Peyer's patch (tissue), 4 donors: ENCODE measurements around the gene TNFRSF21. TPM values are rescaled to one million over a fixed set of nuclear protein-coding genes. Genes with fewer than 3 reads are reported as not detected.
"Not testable (repeated sequence)": the region's sequence is repeated elsewhere in the genome, so short reads cannot be mapped to it uniquely, and the experiment has no call there.

Source experiments
- DNase-seq, 3 donors: peaks; one replicate each; pipeline ENCODE4 v3.0.0-alpha.2; 2017 to 2019
- H3K27ac ChIP-seq, 4 donors: fragments of 200-600 bp; sonication (generic); one replicate each; pipeline ENCODE4 v1.5.1; 2016 to 2019
- H3K27me3 ChIP-seq, 2 donors: fragments of 200-600 bp; sonication (generic); one replicate each; pipeline ENCODE4 v1.5.1; 2019
- H3K36me3 ChIP-seq, 3 donors: fragments of 200-600 bp; sonication (generic); one replicate each; pipeline ENCODE4 v1.5.1; 2016 to 2019
- H3K4me1 ChIP-seq, 4 donors: fragments of 200-600 bp; sonication (generic); one replicate each; pipeline ENCODE4 v1.5.1; 2016 to 2019
- H3K4me3 ChIP-seq, 4 donors: fragments of 200-600 bp; sonication (generic); 1 replicate in 3 of 4; 2 replicates in 1 of 4; pipeline ENCODE4 v1.5.1; 2016 to 2019; ENCODE audit warnings: mild to moderate bottlenecking in 1 of 4
- H3K9me3 ChIP-seq, 4 donors: fragments of 200-600 bp; sonication (generic); one replicate each; pipeline ENCODE4 v1.5.1; 2016 to 2019; ENCODE audit warnings: mild to moderate bottlenecking in 1 of 4
- POLR2A ChIP-seq, 2 donors: fragments of 450-650 bp; IDR thresholded peaks; one replicate each; pipeline ENCODE4 v1.5.1; 2017; ENCODE audit warnings: antibody characterized with exemption in 2 of 2, mild to moderate bottlenecking in 2 of 2, moderate library complexity in 2 of 2
- total RNA-seq, 4 donors: library from RNA; depleted of rRNA; stranded (reverse); fragments of >200 nt; gene quantifications; one replicate each; pipeline ENCODE4 v1.1.0, GENCODE V29; 2016
- TF ChIP-seq, protein P1 (sequence below), 6 experiments: fragments of 450-650 bp in 4 of 6; fragments of 200-600 bp in 2 of 6; sonication (generic) in 1 of 6; IDR thresholded peaks; one replicate each; pipeline ENCODE4 v1.5.1; 2017 to 2019; ENCODE audit warnings: antibody characterized with exemption in 6 of 6, mild to moderate bottlenecking in 3 of 6, moderate library complexity in 1 of 6

TNFRSF21 gene
- total RNA-seq, 4 donors from 2014 or later = 9.1 to 53.4 (median 46.1) TPM

DNA sequence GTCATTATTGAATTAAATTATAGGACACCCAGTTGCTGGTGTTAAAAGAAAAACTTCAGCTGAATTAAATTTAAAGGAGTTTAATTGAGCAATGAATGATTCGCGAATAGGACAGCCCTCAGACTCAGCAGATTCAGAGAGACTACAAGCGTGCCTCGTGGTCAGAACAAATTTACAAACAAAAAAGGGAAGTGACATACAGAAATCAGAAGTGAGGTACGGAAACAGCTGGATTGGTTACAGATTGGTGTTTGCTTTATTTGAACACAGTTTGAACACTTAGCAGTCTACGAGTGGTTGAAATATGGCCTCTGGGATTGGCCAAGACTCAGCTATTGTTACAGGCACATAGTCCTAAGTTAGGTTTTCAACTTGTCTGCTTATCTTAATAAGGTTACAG is 25.8 kb upstream of the TNFRSF21 start:
- H3K27ac ChIP-seq = no peak overlapping the region
- TF ChIP-seq, protein P1, sequence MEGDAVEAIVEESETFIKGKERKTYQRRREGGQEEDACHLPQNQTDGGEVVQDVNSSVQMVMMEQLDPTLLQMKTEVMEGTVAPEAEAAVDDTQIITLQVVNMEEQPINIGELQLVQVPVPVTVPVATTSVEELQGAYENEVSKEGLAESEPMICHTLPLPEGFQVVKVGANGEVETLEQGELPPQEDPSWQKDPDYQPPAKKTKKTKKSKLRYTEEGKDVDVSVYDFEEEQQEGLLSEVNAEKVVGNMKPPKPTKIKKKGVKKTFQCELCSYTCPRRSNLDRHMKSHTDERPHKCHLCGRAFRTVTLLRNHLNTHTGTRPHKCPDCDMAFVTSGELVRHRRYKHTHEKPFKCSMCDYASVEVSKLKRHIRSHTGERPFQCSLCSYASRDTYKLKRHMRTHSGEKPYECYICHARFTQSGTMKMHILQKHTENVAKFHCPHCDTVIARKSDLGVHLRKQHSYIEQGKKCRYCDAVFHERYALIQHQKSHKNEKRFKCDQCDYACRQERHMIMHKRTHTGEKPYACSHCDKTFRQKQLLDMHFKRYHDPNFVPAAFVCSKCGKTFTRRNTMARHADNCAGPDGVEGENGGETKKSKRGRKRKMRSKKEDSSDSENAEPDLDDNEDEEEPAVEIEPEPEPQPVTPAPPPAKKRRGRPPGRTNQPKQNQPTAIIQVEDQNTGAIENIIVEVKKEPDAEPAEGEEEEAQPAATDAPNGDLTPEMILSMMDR (IDR thresholded peaks at IDR 0.05) = no peak
- TF ChIP-seq POLR2A (IDR thresholded peaks at IDR 0.05) = no peak
- no peaks in the 10 kb centered on the region for H3K9me3 ChIP-seq
- no peak overlapping the region for H3K4me3 ChIP-seq
- H3K27me3 ChIP-seq = no peaks in the 10 kb centered on the region
- no peak for DNase-seq
- H3K4me1 ChIP-seq = no peaks in the 10 kb centered on the region
- no peaks in the 10 kb centered on the region for H3K36me3 ChIP-seq

GRCh38 chr6:47334334-47334733 is 24.6 kb upstream of the TNFRSF21 start:
- no peaks in the 10 kb centered on the region for H3K4me1 ChIP-seq
- TF ChIP-seq, protein P1 (IDR thresholded peaks at IDR 0.05) = no peak
- H3K27me3 ChIP-seq = no peaks in the 10 kb centered on the region
- no peaks in the 10 kb centered on the region for H3K36me3 ChIP-seq
- no peak overlapping the region for H3K4me3 ChIP-seq
- no peaks in the 10 kb centered on the region for H3K9me3 ChIP-seq
- no peak for DNase-seq
- no peak overlapping the region for H3K27ac ChIP-seq

DNA sequence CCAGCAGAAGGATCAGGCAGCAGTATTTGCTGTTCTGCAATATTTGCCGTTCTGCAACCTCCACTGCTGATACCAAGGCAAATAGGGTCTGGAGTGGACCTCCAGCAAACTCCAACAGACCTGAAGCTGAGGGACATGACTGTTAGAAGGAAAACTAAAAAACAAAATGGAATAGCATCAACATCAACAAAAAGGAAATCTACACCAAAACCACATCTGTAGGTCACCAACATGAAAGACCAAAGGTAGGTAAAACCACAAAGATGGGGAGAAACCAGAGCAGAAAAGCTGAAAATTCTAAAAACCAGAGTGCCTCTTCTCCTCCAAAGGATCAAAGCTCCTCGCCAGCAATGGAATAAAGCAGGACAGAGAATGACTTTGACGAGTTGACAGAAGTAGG is 18.9 kb upstream of the TNFRSF21 start:
- H3K36me3 ChIP-seq, H3K9me3 ChIP-seq, H3K4me1 ChIP-seq, H3K4me3 ChIP-seq, H3K27ac ChIP-seq, H3K27me3 ChIP-seq, DNase-seq: not testable (repeated sequence)

- not testable (repeated sequence) for H3K27me3 ChIP-seq, H3K36me3 ChIP-seq, H3K4me1 ChIP-seq, H3K27ac ChIP-seq, H3K4me3 ChIP-seq, DNase-seq, H3K9me3 ChIP-seq
Measured at GRCh38 chr6:47328139-47328538, 18.4 kb upstream of the TNFRSF21 start.

- TF ChIP-seq, protein P1 (IDR thresholded peaks at IDR 0.05) = no peak
- TF ChIP-seq POLR2A (IDR thresholded peaks at IDR 0.05) = no peak
- no peaks in the 10 kb centered on the region for H3K36me3 ChIP-seq
- H3K27me3 ChIP-seq = no peaks in the 10 kb centered on the region
- no peak overlapping the region for H3K27ac ChIP-seq
- no peak for DNase-seq
- no peak overlapping the region for H3K4me3 ChIP-seq
- no peaks in the 10 kb centered on the region for H3K4me1 ChIP-seq
- no peaks in the 10 kb centered on the region for H3K9me3 ChIP-seq
Measured at GRCh38 chr6:47323887-47324286, 14.2 kb upstream of the TNFRSF21 start.

- TF ChIP-seq, protein P1 (IDR thresholded peaks at IDR 0.05) = no peak
- no peak for TF ChIP-seq POLR2A (IDR thresholded peaks at IDR 0.05)
- Histone ChIP-seq H3K36me3 (no peaks in the 10 kb centered on the region), H3K4me1 (no peaks in the 10 kb centered on the region), H3K27ac (no peak overlapping the region), H3K27me3 (no peaks in the 10 kb centered on the region), H3K4me3 (no peak overlapping the region), H3K9me3 (no peaks in the 10 kb centered on the region)
- DNase-seq = no peak
Measured at GRCh38 chr6:47323321-47323720, 13.6 kb upstream of the TNFRSF21 start.

GRCh38 chr6:47321577-47321976 is 11.9 kb upstream of the TNFRSF21 start:
- Histone ChIP-seq H3K4me1 (peaks cover 0 to 3% (median 0%) of the 10 kb centered on the region in 4 donors), H3K27me3 (no peaks in the 10 kb centered on the region), H3K9me3 (peaks cover 0 to 3% (median 0%) of the 10 kb centered on the region in 4 donors), H3K27ac (no peak overlapping the region), H3K36me3 (no peaks in the 10 kb centered on the region), H3K4me3 (no peak overlapping the region)
- TF ChIP-seq, protein P1 (IDR thresholded peaks at IDR 0.05) = no peak
- no peak for TF ChIP-seq POLR2A (IDR thresholded peaks at IDR 0.05)
- DNase-seq = no peak
